Natural killer cell (primary cell): Measurements from ENCODE around the gene NAT16. TPM values are rescaled to one million over a fixed set of nuclear protein-coding genes. Genes with fewer than 3 reads are reported as not detected.

ENCODE experiments used
- ATAC-seq, 3 donors: fragments of 150-1000 bp in 2 of 3; fragments of 200-7000 bp in 1 of 3; cut with Tn5 transposase; 1 replicate in 1 of 3; 2 replicates in 2 of 3; pipeline ENCODE4 v1.10.0; 2021; ENCODE audit warnings: mild to moderate bottlenecking in 2 of 3, moderate library complexity in 2 of 3
- DNase-seq, 2 donors: peaks; one replicate each; pipeline versions ENCODE4 v3.0.0 to v3.0.0-alpha.2; 2013 to 2021; ENCODE audit warnings: mixed read lengths in 1 of 2
- H3K27ac ChIP-seq: one replicate; pipeline ENCODE4 v1.5.1; 2013; ENCODE audit warnings: mild to moderate bottlenecking, low read length
- H3K27me3 ChIP-seq: one replicate; pipeline ENCODE4 v1.6.1; 2013; ENCODE audit warnings: low read length; ENCODE audit not compliant: control insufficient read depth, insufficient read depth
- H3K36me3 ChIP-seq: one replicate; pipeline ENCODE4 v1.6.1; 2013; ENCODE audit warnings: low read length; ENCODE audit not compliant: control insufficient read depth, insufficient read depth
- H3K4me1 ChIP-seq: one replicate; pipeline ENCODE4 v1.6.1; 2013; ENCODE audit warnings: low read length; ENCODE audit not compliant: control insufficient read depth, insufficient read depth
- H3K4me3 ChIP-seq: one replicate; pipeline ENCODE4 v1.5.1; 2013; ENCODE audit warnings: low read length
- H3K9me3 ChIP-seq: one replicate; pipeline ENCODE4 v1.6.1; 2013; ENCODE audit warnings: low read length; ENCODE audit not compliant: control insufficient read depth, insufficient read depth
- H3K27ac Mint-ChIP-seq, 2 donors: one replicate each; pipeline ENCODE4 v1.8.0; 2022; ENCODE audit warnings: mild to moderate bottlenecking in 2 of 2, mixed read lengths in 2 of 2, moderate library complexity in 1 of 2
- H3K27me3 Mint-ChIP-seq, 2 donors: one replicate each; pipeline ENCODE4 v1.8.0; 2022; ENCODE audit warnings: low read depth in 2 of 2, mixed read lengths in 2 of 2
- H3K36me3 Mint-ChIP-seq: one replicate; pipeline ENCODE4 v1.8.0; 2022; ENCODE audit warnings: mixed read lengths
- H3K4me1 Mint-ChIP-seq, 2 donors: one replicate each; pipeline ENCODE4 v1.8.0; 2022; ENCODE audit warnings: mixed read lengths in 2 of 2
- H3K4me3 Mint-ChIP-seq: one replicate; pipeline ENCODE4 v1.8.0; 2022; ENCODE audit warnings: mild to moderate bottlenecking, moderate library complexity, mixed read lengths
- H3K9me3 Mint-ChIP-seq, 2 donors: one replicate each; pipeline ENCODE4 v1.8.0; 2022; ENCODE audit warnings: mixed read lengths in 2 of 2
- WGBS: methylation state at CpG from one replicate; pipeline ENCODE4 v1.1.7; 2013; ENCODE audit warnings: missing lambda C conversion rate; ENCODE audit not compliant: insufficient coverage; 5-methylcytosine and 5-hydroxymethylcytosine counted together
- intact Hi-C: fragments of 100-400 bp; cut with micrococcal nuclease; formaldehyde crosslinking; loops from one replicate; pipeline ENCODE4 v1.14.2; 2022
- total RNA-seq, 4 donors: library from RNA; stranded (reverse); fragments of 120-200 nt in 1 of 4; gene quantifications; one replicate each; pipeline versions ENCODE4 v1.2.3 to v1.2.4, GENCODE V29; 2013 to 2022
- TF ChIP-seq, protein P1 (sequence below): fragments of 200-600 bp; IDR thresholded peaks from one replicate; pipeline ENCODE4 v1.8.0; 2022; ENCODE audit warnings: antibody characterized with exemption

The NAT16 gene
- total RNA-seq, 3 donors from 2014 or later (not counting 1 experiment from before 2014, with no cell fraction given), result not detected

DNA sequence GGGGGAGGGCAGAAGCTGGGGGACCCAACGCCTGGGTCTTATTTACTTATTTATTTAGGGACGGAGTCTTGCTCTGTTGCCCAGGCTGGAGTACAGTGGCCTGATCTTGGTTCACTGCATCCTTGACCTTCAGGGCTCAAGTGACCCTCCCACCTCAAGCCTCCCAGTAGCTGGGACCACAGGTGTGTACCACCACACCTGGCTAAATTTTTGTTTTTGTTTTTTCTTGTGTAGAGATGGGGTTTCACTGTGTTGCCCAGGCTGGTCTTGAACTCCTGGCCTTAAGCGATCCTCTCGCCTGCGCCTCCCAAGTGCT is 22.5 kb upstream of the NAT16 start:
- TF ChIP-seq, protein P1, sequence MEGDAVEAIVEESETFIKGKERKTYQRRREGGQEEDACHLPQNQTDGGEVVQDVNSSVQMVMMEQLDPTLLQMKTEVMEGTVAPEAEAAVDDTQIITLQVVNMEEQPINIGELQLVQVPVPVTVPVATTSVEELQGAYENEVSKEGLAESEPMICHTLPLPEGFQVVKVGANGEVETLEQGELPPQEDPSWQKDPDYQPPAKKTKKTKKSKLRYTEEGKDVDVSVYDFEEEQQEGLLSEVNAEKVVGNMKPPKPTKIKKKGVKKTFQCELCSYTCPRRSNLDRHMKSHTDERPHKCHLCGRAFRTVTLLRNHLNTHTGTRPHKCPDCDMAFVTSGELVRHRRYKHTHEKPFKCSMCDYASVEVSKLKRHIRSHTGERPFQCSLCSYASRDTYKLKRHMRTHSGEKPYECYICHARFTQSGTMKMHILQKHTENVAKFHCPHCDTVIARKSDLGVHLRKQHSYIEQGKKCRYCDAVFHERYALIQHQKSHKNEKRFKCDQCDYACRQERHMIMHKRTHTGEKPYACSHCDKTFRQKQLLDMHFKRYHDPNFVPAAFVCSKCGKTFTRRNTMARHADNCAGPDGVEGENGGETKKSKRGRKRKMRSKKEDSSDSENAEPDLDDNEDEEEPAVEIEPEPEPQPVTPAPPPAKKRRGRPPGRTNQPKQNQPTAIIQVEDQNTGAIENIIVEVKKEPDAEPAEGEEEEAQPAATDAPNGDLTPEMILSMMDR, result no peak
- peaks cover 17% of the 10 kb centered on the region for H3K27me3 ChIP-seq

DNA sequence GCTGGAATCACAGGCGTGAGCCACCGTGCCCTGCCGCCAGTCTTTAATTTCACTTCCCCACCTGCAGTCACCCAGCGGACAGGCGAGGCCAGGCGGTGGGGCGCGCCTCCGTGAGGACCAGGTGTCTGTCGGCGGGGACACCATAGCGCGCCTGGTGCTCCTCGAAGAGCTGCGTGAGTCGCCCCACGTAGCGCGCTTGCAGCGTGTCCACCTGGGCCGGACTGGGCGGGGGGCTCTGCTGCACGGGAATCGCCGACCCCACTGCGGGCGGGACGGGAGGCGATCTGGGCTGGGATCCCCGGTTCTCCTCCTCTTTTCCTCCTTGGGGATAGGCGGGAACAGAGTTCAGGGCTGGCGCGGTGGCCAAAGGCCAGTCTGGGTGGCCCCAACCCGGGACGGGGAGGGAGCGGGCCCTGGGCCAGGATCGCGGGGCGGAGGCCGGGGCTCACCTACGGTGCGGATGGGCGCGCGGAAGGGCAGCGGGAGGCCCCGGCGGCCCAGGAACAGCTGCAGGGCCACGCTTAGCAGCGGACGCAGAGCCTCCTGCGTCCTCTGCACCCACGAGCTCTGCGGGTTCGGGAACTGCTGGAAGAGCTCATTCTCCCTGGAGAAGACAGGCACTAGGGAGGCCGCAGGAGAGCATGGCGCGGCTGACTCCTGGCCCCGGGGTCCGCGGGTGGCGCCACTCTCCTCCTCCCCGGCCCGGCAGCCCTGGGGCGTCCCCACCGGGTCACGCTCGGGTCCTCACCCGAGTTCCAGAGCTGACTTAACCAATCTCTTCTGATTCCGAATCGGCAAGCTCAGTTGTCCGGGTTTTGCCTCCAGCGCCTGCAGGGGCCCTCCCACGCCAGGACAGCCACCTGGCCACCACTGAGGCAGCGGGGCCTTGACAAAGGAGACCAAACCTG is 21.9 kb upstream of the NAT16 start:
- Mint-ChIP-seq H3K4me1 (peaks cover 0 to 13% of the 10 kb centered on the region in 2 donors), H3K27ac (no peak overlapping the region), H3K27me3 (peaks cover 16 to 31% of the 10 kb centered on the region in 2 donors), H3K9me3 (no peaks in the 10 kb centered on the region), H3K36me3 (no peaks in the 10 kb centered on the region), H3K4me3 (no peak overlapping the region)
- peak in 1 of 3 donors; percentile 34 for ATAC-seq
- H3K27ac ChIP-seq, result no peak overlapping the region
- no peaks in the 10 kb centered on the region for H3K9me3 ChIP-seq
- intact Hi-C loops, result no loop called here
- 10% methylated on average over 75 of the region's 75 CpGs for WGBS
- no peak for DNase-seq
- H3K27me3 ChIP-seq, result peaks cover 17% of the 10 kb centered on the region
- H3K4me3 ChIP-seq, result no peak overlapping the region
- H3K4me1 ChIP-seq, result peaks cover 16% of the 10 kb centered on the region
- TF ChIP-seq, protein P1, result no peak
- H3K36me3 ChIP-seq, result no peaks in the 10 kb centered on the region

More for the DNA sequence above, 22.5 kb upstream of the NAT16 start:
- peaks cover 16 to 31% of the 10 kb centered on the region in 2 donors for H3K27me3 Mint-ChIP-seq
- Histone ChIP-seq H3K4me1 (peaks cover 16% of the 10 kb centered on the region), H3K9me3 (no peaks in the 10 kb centered on the region), H3K27ac (no peak overlapping the region), H3K4me3 (no peak overlapping the region), H3K36me3 (no peaks in the 10 kb centered on the region)
- DNase-seq, result no peak
- intact Hi-C loops, result no loop called here
- peaks cover 0 to 13% of the 10 kb centered on the region in 2 donors for H3K4me1 Mint-ChIP-seq
- WGBS, result 87% methylated on average over 5 of the region's 5 CpGs
- no peak overlapping the region for H3K4me3 Mint-ChIP-seq
- no peaks in the 10 kb centered on the region for H3K9me3 Mint-ChIP-seq
- H3K36me3 Mint-ChIP-seq, result no peaks in the 10 kb centered on the region
- ATAC-seq, result no peak
- H3K27ac Mint-ChIP-seq, result no peak overlapping the region

DNA sequence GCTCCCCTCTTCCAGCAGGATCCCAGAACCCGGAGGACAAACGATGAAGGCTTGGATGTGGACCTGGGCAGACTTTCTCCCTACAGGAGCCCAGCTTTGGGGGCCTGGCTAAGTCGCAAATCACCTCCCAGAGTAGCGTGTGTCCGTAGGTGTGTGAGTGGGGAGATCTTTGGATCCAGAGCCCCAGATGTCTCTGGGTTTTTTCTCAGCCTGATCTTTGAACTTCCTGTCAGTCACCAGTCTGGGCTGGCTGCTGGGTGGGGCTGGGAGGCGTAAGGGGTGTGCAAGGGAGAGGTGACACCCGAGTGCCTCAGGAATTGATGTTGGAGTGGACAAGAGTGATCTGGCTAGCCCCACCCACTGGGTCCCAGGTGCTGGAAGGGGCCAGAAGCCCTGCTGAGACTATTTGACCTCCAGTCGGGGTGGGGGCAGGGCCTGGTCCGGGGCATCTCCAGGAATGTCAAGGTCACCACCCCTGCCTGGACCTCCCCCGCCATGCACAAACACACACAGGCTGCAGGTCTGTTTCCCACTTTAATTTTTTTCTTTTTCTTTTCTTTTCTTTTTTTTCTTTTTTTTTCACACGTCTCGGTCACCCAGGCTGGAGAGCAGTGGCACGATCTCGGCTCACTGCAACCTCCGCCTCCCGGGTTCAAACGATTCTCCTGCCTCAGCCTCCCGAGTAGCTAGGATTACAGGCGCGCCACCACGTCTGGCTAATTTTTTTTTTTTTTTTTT is 20.9 kb upstream of the NAT16 start, which contains the start of gene MOGAT3:
Gene MOGAT3, minus strand, starts transcription at position 175 of the 738 bp plus-strand sequence. CDS start 182 bp downstream, outside the sequence.
- TF ChIP-seq, protein P1, result no peak
- H3K36me3 Mint-ChIP-seq, result no peaks in the 10 kb centered on the region
- ATAC-seq, result no peak
- Histone ChIP-seq H3K27ac (no peak within 1 kb of the TSS), H3K4me1 (peaks cover 16% of the 10 kb centered on the region), H3K9me3 (no peaks in the 10 kb centered on the region), H3K36me3 (no peaks in the 10 kb centered on the region), H3K27me3 (peaks cover 17% of the 10 kb centered on the region), H3K4me3 (no peak within 1 kb of the TSS)
- DNase-seq, result no peak
- H3K27me3 Mint-ChIP-seq, result peaks cover 16 to 31% of the 10 kb centered on the region in 2 donors
- 32% methylated on average over 18 of the region's 21 CpGs for WGBS
- no peak within 1 kb of the TSS for H3K4me3 Mint-ChIP-seq
- peaks cover 0 to 9% of the 10 kb centered on the region in 2 donors for H3K4me1 Mint-ChIP-seq
- no peaks in the 10 kb centered on the region for H3K9me3 Mint-ChIP-seq
- intact Hi-C loops, result no loop called here
- no peak within 1 kb of the TSS for H3K27ac Mint-ChIP-seq
